Measurements from ENCODE around the gene PDLIM3. TPM values are rescaled to one million over a fixed set of nuclear protein-coding genes. Genes with fewer than 3 reads are reported as not detected.

Gene PDLIM3
- polyA plus RNA-seq, 1 donor (not counting 4 experiments of a cell fraction or from before 2014, with no cell fraction given): not detected

- no peaks in the 10 kb centered on the region for H3K4me1 ChIP-seq (ENCODE audit: control insufficient read depth, extremely low read depth, insufficient read depth, low read length)
- no peak for FAIRE-seq
- H3K27me3 ChIP-seq (ENCODE audit: control insufficient read depth, extremely low read depth, insufficient read depth, low read length): peaks cover 39% of the 10 kb centered on the region
- no peak overlapping the region for H2AFZ ChIP-seq (ENCODE audit: control insufficient read depth, low read length)
- H3K4me3 ChIP-seq (ENCODE audit: control insufficient read depth in 2 of 3, extremely low read depth in 1 of 3, insufficient read depth in 2 of 3, low read depth in 1 of 3, low read length in 3 of 3): peak overlapping the region in 2 of 3 experiments; percentile 45 to 62
- no peak overlapping the region for H3K9ac ChIP-seq (ENCODE audit: control insufficient read depth, extremely low read depth, insufficient read depth, low read length)
- H3K79me2 ChIP-seq (ENCODE audit: control insufficient read depth, insufficient read depth, low read length): no peaks in the 10 kb centered on the region
- no peaks in the 10 kb centered on the region for H3K36me3 ChIP-seq (ENCODE audit: control insufficient read depth in 2 of 2, extremely low read depth in 1 of 2, insufficient read depth in 2 of 2, low read length in 2 of 2)
- no peak for DNase-seq (ENCODE audit: low read depth, low spot score)
- no peaks in the 10 kb centered on the region for H3K9me1 ChIP-seq (ENCODE audit: control insufficient read depth, extremely low read depth, insufficient read depth, low read length)
- no peak overlapping the region for H3K27ac ChIP-seq (ENCODE audit: control insufficient read depth, insufficient read depth, low read length)
- TF ChIP-seq CTCF (optimal IDR thresholded peaks at IDR 0.05 in 1 of 3, IDR thresholded peaks at IDR 0.05 in 1 of 3, conservative IDR thresholded peaks at IDR 0.05 in 1 of 3; ENCODE audit: extremely low read depth in 1 of 3, insufficient read depth in 2 of 3, low read length in 3 of 3): no peak
- TF ChIP-seq EZH2 (IDR thresholded peaks at IDR 0.05; ENCODE audit: low read length): peak; percentile 22
- no peaks in the 10 kb centered on the region for H4K20me1 ChIP-seq (ENCODE audit: control insufficient read depth, extremely low read depth, insufficient read depth, low read length)
- H3K9me3 ChIP-seq (ENCODE audit: control insufficient read depth, low read depth, low read length): no peaks in the 10 kb centered on the region
- dilution Hi-C loops (cut with MboI; ENCODE audit: extremely low pct_ligation_motif_present, low sequenced_read_pairs): no loop called here
- peak overlapping the region; percentile 78 for H3K4me2 ChIP-seq (ENCODE audit: control insufficient read depth, extremely low read depth, insufficient read depth, low read depth, low read length)
These were observed 504 bp upstream of the PDLIM3 start for GRCh38 chr4:185535612-185536410.

- Histone ChIP-seq H4K20me1 (ENCODE audit: control insufficient read depth, extremely low read depth, insufficient read depth, low read length) (no peaks in the 10 kb centered on the region), H3K9ac (ENCODE audit: control insufficient read depth, extremely low read depth, insufficient read depth, low read length) (no peak overlapping the region), H3K79me2 (ENCODE audit: control insufficient read depth, insufficient read depth, low read length) (no peaks in the 10 kb centered on the region), H3K4me2 (ENCODE audit: control insufficient read depth, extremely low read depth, insufficient read depth, low read depth, low read length) (peak overlapping the region; percentile 78), H2AFZ (ENCODE audit: control insufficient read depth, low read length) (peak overlapping the region; percentile 37), H3K27ac (ENCODE audit: control insufficient read depth, insufficient read depth, low read length) (no peak overlapping the region), H3K4me1 (ENCODE audit: control insufficient read depth, extremely low read depth, insufficient read depth, low read length) (no peaks in the 10 kb centered on the region), H3K4me3 (ENCODE audit: control insufficient read depth in 2 of 3, extremely low read depth in 1 of 3, insufficient read depth in 2 of 3, low read depth in 1 of 3, low read length in 3 of 3) (peak overlapping the region; percentile 27 to 64 (median 62)), H3K9me1 (ENCODE audit: control insufficient read depth, extremely low read depth, insufficient read depth, low read length) (no peaks in the 10 kb centered on the region), H3K9me3 (ENCODE audit: control insufficient read depth, low read depth, low read length) (no peaks in the 10 kb centered on the region), H3K36me3 (ENCODE audit: control insufficient read depth in 2 of 2, extremely low read depth in 1 of 2, insufficient read depth in 2 of 2, low read length in 2 of 2) (no peaks in the 10 kb centered on the region), H3K27me3 (ENCODE audit: control insufficient read depth, extremely low read depth, insufficient read depth, low read length) (peaks cover 33% of the 10 kb centered on the region)
- no peak for DNase-seq (ENCODE audit: low read depth, low spot score)
- dilution Hi-C loops (cut with MboI; ENCODE audit: extremely low pct_ligation_motif_present, low sequenced_read_pairs): no loop called here
- TF ChIP-seq EZH2 (IDR thresholded peaks at IDR 0.05; ENCODE audit: low read length) (no peak), CTCF (optimal IDR thresholded peaks at IDR 0.05 in 1 of 3, IDR thresholded peaks at IDR 0.05 in 1 of 3, conservative IDR thresholded peaks at IDR 0.05 in 1 of 3; ENCODE audit: extremely low read depth in 1 of 3, insufficient read depth in 2 of 3, low read length in 3 of 3) (no peak)
- FAIRE-seq: no peak
These were observed 819 bp downstream of the PDLIM3 start for GRCh38 chr4:185534511-185534865.

All from keratinocyte (primary cell).